Measurements from ENCODE around the gene SIGLEC6.

DNA sequence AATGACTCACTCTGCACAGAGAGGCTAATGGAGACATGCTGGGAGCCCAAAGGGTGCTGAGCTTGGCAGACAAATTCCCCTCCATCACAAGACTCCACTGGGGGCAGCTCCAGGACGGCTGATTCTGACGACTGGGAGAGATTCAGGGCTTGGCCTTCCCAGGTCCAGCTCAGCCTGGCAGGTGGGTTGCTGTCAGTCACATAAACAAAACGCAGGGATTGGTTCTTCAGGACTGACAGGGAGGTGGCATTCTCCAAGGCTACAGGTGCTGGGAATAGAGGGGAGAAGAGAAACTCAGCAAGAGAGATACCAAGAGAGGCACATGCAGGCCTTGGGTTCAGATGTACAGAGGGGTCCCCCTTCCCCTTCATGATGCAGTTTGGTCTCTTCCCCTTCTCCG lies 28.9 kb upstream of the SIGLEC6 start:
- no peak for TF ChIP-seq JUN (IDR thresholded peaks at IDR 0.05)
- TF ChIP-seq POLR2A (IDR thresholded peaks at IDR 0.05; ENCODE audit: low read length): no peak

Data from A549 (cell line).